GM23338 (cell line): ENCODE data around the gene SSTR4. TPM values are rescaled to one million over a fixed set of nuclear protein-coding genes. Genes with fewer than 3 reads are reported as not detected.

ENCODE experiments used
- ATAC-seq: fragments of 200-7000 bp; cut with Tn5 transposase; 3 replicates; pipeline ENCODE4 v1.9.1; 2020
- DNase-seq: peaks from one replicate; pipeline ENCODE4 v3.0.0-alpha.2; 2015; ENCODE audit warnings: low spot score
- H2AFZ ChIP-seq: fragments of 200-600 bp; sonication (generic); 2 replicates; pipeline ENCODE4 v1.8.0; 2016; ENCODE audit warnings: antibody characterized with exemption, mild to moderate bottlenecking, moderate library complexity
- H3F3A ChIP-seq: fragments of 200-600 bp; sonication (generic); replicated peaks from 2 replicates; pipeline ENCODE4 v1.8.0; 2017; ENCODE audit warnings: antibody characterized with exemption, mixed run types, low read depth
- H3K27ac ChIP-seq: fragments of 200-600 bp; sonication (generic); 2 replicates; pipeline ENCODE4 v1.6.1; 2016; ENCODE audit warnings: low read depth
- H3K27me3 ChIP-seq: fragments of 200-600 bp; sonication (generic); 2 replicates; pipeline ENCODE4 v1.8.0; 2016; ENCODE audit warnings: mild to moderate bottlenecking, mixed run types, moderate library complexity; ENCODE audit not compliant: insufficient read depth
- H3K36me3 ChIP-seq: fragments of 200-600 bp; sonication (generic); 2 replicates; pipeline ENCODE4 v1.8.0; 2016; ENCODE audit warnings: mild to moderate bottlenecking; ENCODE audit not compliant: insufficient read depth
- H3K4me1 ChIP-seq: fragments of 200-600 bp; sonication (generic); 2 replicates; pipeline ENCODE4 v1.8.0; 2016; ENCODE audit warnings: mild to moderate bottlenecking, moderate library complexity; ENCODE audit not compliant: insufficient read depth
- H3K4me2 ChIP-seq: fragments of 200-600 bp; sonication (generic); 2 replicates; pipeline ENCODE4 v1.7.1; 2017; ENCODE audit warnings: mixed run types
- H3K4me3 ChIP-seq: fragments of 200-600 bp; sonication (generic); 2 replicates; pipeline ENCODE4 v1.6.1; 2016; ENCODE audit warnings: mixed run types
- H3K79me2 ChIP-seq: fragments of 200-600 bp; sonication (generic); replicated peaks from 2 replicates; pipeline ENCODE4 v1.8.0; 2017; ENCODE audit warnings: mild to moderate bottlenecking; ENCODE audit not compliant: insufficient read depth
- H3K9me2 ChIP-seq: fragments of 200-600 bp; sonication (generic); 2 replicates; pipeline ENCODE4 v1.8.0; 2017; ENCODE audit not compliant: insufficient read depth
- H4K20me1 ChIP-seq: fragments of 200-600 bp; sonication (generic); replicated peaks from 2 replicates; pipeline ENCODE4 v1.8.0; 2017; ENCODE audit warnings: mild to moderate bottlenecking; ENCODE audit not compliant: insufficient read depth
- H3K27ac Mint-ChIP-seq: 2 replicates; pipeline ENCODE4 v1.8.0; 2020; ENCODE audit warnings: inconsistent platforms, mild to moderate bottlenecking, moderate library complexity, mixed read lengths
- H3K27me3 Mint-ChIP-seq: 3 replicates; pipeline ENCODE4 v1.8.0; 2022; ENCODE audit warnings: low read depth, mild to moderate bottlenecking, moderate library complexity, mixed read lengths, inconsistent platforms; ENCODE audit not compliant: insufficient read depth, poor library complexity
- H3K36me3 Mint-ChIP-seq: 3 replicates; pipeline ENCODE4 v1.8.0; 2021; ENCODE audit warnings: low read depth, mild to moderate bottlenecking, inconsistent platforms, moderate library complexity, mixed read lengths
- H3K4me1 Mint-ChIP-seq: 3 replicates; pipeline ENCODE4 v1.8.0; 2020; ENCODE audit warnings: mild to moderate bottlenecking, inconsistent platforms, mixed read lengths
- H3K4me3 Mint-ChIP-seq: 3 replicates; pipeline ENCODE4 v1.8.0; 2021; ENCODE audit warnings: moderate library complexity, mild to moderate bottlenecking, inconsistent platforms, mixed read lengths
- H3K9me3 Mint-ChIP-seq: 3 replicates; pipeline ENCODE4 v1.8.0; 2020; ENCODE audit warnings: moderate library complexity, mild to moderate bottlenecking, inconsistent platforms, mixed read lengths
- CREB1 ChIP-seq: fragments of 250-450 bp; sonication (Bioruptor Pico); IDR thresholded peaks from 2 replicates; pipeline ENCODE4 v1.5.0; 2020; ENCODE audit warnings: low read depth, mild to moderate bottlenecking, moderate library complexity
- EZH2 ChIP-seq: fragments of 200-600 bp; sonication (generic); IDR thresholded peaks from one replicate; pipeline ENCODE4 v1.8.0; 2017; ENCODE audit warnings: antibody characterized with exemption, mild to moderate bottlenecking, low read depth; ENCODE audit not compliant: unreplicated experiment
- EZH2phosphoT487 ChIP-seq: fragments of 200-600 bp; sonication (generic); IDR thresholded peaks from one replicate; pipeline ENCODE4 v1.8.1; 2018; ENCODE audit warnings: antibody characterized with exemption; ENCODE audit not compliant: unreplicated experiment
- JUNB ChIP-seq: IDR thresholded peaks from one replicate; pipeline ENCODE4 v1.6.1; 2016; ENCODE audit warnings: antibody characterized with exemption; ENCODE audit not compliant: unreplicated experiment
- NANOG ChIP-seq: IDR thresholded peaks from 2 replicates; pipeline ENCODE4 v1.6.1; 2016; ENCODE audit warnings: antibody characterized with exemption, borderline replicate concordance
- POLR2AphosphoS5 ChIP-seq: IDR thresholded peaks from 2 replicates; pipeline ENCODE4 v1.6.1; 2016; ENCODE audit warnings: antibody characterized with exemption, low read depth
- STAT1 ChIP-seq: IDR thresholded peaks from one replicate; pipeline ENCODE4 v1.6.1; 2016; ENCODE audit warnings: antibody characterized with exemption; ENCODE audit not compliant: unreplicated experiment
- ZNF114 ChIP-seq: fragments of 250-450 bp; sonication (Bioruptor Pico); IDR thresholded peaks from 2 replicates; pipeline ENCODE4 v1.5.0; 2020; ENCODE audit warnings: mild to moderate bottlenecking, moderate library complexity
- ZNF331 ChIP-seq: fragments of 250-450 bp; sonication (Bioruptor Pico); IDR thresholded peaks from 2 replicates; pipeline ENCODE4 v1.5.0; 2020; ENCODE audit warnings: low read depth, mild to moderate bottlenecking, moderate library complexity
- polyA plus RNA-seq: library from polyadenylated mRNA; unstranded; fragments of >200 nt; fragmentation: Nextera tagmentation; extraction: Ambion mirVana; gene quantifications from 2 replicates; pipeline ENCODE4 v1.2.1, GENCODE V29; 2016
- total RNA-seq: library from RNA; depleted of rRNA; stranded (reverse); fragments of >200 nt; shearing (Covaris generic); gene quantifications from 2 replicates; pipeline ENCODE4 v1.2.3, GENCODE V29; 2014
- TF ChIP-seq, protein P1 (sequence below): IDR thresholded peaks from one replicate; pipeline ENCODE4 v1.6.1; 2018; ENCODE audit warnings: antibody characterized with exemption; ENCODE audit not compliant: unreplicated experiment
- TF ChIP-seq, protein P2 (sequence below): IDR thresholded peaks from 2 replicates; pipeline ENCODE4 v1.6.1; 2016; ENCODE audit warnings: antibody characterized with exemption
- TF ChIP-seq, protein P3 (sequence below): fragments of 250-450 bp; sonication (Bioruptor Pico); IDR thresholded peaks from 2 replicates; pipeline ENCODE4 v1.5.0; 2020; ENCODE audit warnings: mild to moderate bottlenecking, moderate library complexity
- TF ChIP-seq, protein P4 (sequence below), 2 experiments: fragments of 200-600 bp in 1 of 2; sonication (generic) in 1 of 2; conservative IDR thresholded peaks; 2 replicates each; pipeline versions ENCODE4 v1.5.1 to v1.6.1; 2016 to 2017; ENCODE audit warnings: antibody characterized with exemption in 2 of 2, low read depth in 2 of 2, mild to moderate bottlenecking in 2 of 2, moderate library complexity in 1 of 2

The SSTR4 gene
- total and polyA plus RNA-seq, 2 experiments from 2014 or later: not detected

DNA sequence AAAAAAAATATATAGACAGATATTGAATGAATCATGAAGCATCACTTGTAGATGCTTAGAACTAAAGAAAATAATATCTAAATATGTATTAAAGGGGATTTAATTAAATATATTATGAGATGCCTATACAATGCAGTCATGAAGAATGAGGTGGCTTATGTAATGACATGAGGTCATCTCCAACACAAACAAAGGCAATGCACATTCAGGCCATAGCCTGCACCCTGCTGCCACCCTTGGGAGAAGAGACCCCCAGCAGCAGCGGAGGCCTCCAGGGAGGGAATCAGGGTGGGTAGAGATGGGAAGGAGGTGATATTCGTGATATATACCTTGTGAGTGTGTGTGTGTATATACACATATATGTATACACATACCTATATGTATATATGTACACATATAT lies 26.4 kb upstream of the SSTR4 start:
- Mint-ChIP-seq H3K4me1 (peaks cover 6% of the 10 kb centered on the region; the same call in 2 of the 3 replicates), H3K4me3 (no peak overlapping the region), H3K27me3 (no peaks in the 10 kb centered on the region), H3K27ac (no peak overlapping the region), H3K36me3 (no peaks in the 10 kb centered on the region), H3K9me3 (no peaks in the 10 kb centered on the region)
- Histone ChIP-seq H2AFZ (no peak overlapping the region), H4K20me1 (no peaks in the 10 kb centered on the region), H3F3A (no peaks in the 10 kb centered on the region), H3K4me2 (no peak overlapping the region), H3K4me1 (peaks cover 8% of the 10 kb centered on the region), H3K79me2 (no peaks in the 10 kb centered on the region), H3K36me3 (no peaks in the 10 kb centered on the region), H3K27ac (no peak overlapping the region), H3K27me3 (no peaks in the 10 kb centered on the region), H3K4me3 (no peak overlapping the region), H3K9me2 (no peaks in the 10 kb centered on the region)
- no peak for DNase-seq
- ATAC-seq: no peak
- TF ChIP-seq CREB1 (CRISPR knock-in tag) (no peak), JUNB (no peak), ZNF331 (CRISPR knock-in tag) (no peak), EZH2phosphoT487 (no peak), EZH2 (no peak), NANOG (no peak), STAT1 (no peak), POLR2AphosphoS5 (no peak), ZNF114 (CRISPR knock-in tag) (no peak)
- TF ChIP-seq, protein P1, sequence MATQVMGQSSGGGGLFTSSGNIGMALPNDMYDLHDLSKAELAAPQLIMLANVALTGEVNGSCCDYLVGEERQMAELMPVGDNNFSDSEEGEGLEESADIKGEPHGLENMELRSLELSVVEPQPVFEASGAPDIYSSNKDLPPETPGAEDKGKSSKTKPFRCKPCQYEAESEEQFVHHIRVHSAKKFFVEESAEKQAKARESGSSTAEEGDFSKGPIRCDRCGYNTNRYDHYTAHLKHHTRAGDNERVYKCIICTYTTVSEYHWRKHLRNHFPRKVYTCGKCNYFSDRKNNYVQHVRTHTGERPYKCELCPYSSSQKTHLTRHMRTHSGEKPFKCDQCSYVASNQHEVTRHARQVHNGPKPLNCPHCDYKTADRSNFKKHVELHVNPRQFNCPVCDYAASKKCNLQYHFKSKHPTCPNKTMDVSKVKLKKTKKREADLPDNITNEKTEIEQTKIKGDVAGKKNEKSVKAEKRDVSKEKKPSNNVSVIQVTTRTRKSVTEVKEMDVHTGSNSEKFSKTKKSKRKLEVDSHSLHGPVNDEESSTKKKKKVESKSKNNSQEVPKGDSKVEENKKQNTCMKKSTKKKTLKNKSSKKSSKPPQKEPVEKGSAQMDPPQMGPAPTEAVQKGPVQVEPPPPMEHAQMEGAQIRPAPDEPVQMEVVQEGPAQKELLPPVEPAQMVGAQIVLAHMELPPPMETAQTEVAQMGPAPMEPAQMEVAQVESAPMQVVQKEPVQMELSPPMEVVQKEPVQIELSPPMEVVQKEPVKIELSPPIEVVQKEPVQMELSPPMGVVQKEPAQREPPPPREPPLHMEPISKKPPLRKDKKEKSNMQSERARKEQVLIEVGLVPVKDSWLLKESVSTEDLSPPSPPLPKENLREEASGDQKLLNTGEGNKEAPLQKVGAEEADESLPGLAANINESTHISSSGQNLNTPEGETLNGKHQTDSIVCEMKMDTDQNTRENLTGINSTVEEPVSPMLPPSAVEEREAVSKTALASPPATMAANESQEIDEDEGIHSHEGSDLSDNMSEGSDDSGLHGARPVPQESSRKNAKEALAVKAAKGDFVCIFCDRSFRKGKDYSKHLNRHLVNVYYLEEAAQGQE: no peak
- TF ChIP-seq, protein P2, sequence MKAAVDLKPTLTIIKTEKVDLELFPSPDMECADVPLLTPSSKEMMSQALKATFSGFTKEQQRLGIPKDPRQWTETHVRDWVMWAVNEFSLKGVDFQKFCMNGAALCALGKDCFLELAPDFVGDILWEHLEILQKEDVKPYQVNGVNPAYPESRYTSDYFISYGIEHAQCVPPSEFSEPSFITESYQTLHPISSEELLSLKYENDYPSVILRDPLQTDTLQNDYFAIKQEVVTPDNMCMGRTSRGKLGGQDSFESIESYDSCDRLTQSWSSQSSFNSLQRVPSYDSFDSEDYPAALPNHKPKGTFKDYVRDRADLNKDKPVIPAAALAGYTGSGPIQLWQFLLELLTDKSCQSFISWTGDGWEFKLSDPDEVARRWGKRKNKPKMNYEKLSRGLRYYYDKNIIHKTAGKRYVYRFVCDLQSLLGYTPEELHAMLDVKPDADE: no peak
- TF ChIP-seq, protein P3, sequence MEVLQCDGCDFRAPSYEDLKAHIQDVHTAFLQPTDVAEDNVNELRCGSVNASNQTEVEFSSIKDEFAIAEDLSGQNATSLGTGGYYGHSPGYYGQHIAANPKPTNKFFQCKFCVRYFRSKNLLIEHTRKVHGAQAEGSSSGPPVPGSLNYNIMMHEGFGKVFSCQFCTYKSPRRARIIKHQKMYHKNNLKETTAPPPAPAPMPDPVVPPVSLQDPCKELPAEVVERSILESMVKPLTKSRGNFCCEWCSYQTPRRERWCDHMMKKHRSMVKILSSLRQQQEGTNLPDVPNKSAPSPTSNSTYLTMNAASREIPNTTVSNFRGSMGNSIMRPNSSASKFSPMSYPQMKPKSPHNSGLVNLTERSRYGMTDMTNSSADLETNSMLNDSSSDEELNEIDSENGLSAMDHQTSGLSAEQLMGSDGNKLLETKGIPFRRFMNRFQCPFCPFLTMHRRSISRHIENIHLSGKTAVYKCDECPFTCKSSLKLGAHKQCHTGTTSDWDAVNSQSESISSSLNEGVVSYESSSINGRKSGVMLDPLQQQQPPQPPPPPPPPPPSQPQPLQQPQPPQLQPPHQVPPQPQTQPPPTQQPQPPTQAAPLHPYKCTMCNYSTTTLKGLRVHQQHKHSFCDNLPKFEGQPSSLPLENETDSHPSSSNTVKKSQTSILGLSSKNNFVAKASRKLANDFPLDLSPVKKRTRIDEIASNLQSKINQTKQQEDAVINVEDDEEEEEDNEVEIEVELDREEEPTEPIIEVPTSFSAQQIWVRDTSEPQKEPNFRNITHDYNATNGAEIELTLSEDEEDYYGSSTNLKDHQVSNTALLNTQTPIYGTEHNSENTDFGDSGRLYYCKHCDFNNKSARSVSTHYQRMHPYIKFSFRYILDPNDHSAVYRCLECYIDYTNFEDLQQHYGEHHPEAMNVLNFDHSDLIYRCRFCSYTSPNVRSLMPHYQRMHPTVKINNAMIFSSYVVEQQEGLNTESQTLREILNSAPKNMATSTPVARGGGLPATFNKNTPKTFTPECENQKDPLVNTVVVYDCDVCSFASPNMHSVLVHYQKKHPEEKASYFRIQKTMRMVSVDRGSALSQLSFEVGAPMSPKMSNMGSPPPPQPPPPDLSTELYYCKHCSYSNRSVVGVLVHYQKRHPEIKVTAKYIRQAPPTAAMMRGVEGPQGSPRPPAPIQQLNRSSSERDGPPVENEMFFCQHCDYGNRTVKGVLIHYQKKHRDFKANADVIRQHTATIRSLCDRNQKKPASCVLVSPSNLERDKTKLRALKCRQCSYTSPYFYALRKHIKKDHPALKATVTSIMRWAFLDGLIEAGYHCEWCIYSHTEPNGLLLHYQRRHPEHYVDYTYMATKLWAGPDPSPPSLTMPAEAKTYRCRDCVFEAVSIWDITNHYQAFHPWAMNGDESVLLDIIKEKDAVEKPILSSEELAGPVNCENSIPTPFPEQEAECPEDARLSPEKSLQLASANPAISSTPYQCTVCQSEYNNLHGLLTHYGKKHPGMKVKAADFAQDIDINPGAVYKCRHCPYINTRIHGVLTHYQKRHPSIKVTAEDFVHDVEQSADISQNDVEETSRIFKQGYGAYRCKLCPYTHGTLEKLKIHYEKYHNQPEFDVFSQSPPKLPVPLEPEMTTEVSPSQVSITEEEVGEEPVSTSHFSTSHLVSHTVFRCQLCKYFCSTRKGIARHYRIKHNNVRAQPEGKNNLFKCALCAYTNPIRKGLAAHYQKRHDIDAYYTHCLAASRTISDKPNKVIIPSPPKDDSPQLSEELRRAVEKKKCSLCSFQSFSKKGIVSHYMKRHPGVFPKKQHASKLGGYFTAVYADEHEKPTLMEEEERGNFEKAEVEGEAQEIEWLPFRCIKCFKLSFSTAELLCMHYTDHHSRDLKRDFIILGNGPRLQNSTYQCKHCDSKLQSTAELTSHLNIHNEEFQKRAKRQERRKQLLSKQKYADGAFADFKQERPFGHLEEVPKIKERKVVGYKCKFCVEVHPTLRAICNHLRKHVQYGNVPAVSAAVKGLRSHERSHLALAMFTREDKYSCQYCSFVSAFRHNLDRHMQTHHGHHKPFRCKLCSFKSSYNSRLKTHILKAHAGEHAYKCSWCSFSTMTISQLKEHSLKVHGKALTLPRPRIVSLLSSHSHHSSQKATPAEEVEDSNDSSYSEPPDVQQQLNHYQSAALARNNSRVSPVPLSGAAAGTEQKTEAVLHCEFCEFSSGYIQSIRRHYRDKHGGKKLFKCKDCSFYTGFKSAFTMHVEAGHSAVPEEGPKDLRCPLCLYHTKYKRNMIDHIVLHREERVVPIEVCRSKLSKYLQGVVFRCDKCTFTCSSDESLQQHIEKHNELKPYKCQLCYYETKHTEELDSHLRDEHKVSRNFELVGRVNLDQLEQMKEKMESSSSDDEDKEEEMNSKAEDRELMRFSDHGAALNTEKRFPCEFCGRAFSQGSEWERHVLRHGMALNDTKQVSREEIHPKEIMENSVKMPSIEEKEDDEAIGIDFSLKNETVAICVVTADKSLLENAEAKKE: no peak
- TF ChIP-seq, protein P4, sequence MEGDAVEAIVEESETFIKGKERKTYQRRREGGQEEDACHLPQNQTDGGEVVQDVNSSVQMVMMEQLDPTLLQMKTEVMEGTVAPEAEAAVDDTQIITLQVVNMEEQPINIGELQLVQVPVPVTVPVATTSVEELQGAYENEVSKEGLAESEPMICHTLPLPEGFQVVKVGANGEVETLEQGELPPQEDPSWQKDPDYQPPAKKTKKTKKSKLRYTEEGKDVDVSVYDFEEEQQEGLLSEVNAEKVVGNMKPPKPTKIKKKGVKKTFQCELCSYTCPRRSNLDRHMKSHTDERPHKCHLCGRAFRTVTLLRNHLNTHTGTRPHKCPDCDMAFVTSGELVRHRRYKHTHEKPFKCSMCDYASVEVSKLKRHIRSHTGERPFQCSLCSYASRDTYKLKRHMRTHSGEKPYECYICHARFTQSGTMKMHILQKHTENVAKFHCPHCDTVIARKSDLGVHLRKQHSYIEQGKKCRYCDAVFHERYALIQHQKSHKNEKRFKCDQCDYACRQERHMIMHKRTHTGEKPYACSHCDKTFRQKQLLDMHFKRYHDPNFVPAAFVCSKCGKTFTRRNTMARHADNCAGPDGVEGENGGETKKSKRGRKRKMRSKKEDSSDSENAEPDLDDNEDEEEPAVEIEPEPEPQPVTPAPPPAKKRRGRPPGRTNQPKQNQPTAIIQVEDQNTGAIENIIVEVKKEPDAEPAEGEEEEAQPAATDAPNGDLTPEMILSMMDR (conservative IDR thresholded peaks at IDR 0.05; ENCODE audit: low read depth in 2 of 2): no peak
